GM12891 (cell line): ENCODE measurements around the gene SYNPO.

Experiments
- POLR2A ChIP-seq: IDR thresholded peaks from 2 replicates; pipeline ENCODE4 v1.6.1; 2011; ENCODE audit warnings: low read depth, low read length, control low read depth
- POLR2AphosphoS5 ChIP-seq: IDR thresholded peaks from 2 replicates; pipeline ENCODE4 v1.6.1; 2011; ENCODE audit warnings: low read depth, low read length, control low read depth
- SPI1 ChIP-seq: IDR thresholded peaks from 2 replicates; pipeline ENCODE4 v1.6.1; 2011; ENCODE audit warnings: low read depth, low read length, control low read depth
- TAF1 ChIP-seq: IDR thresholded peaks from 2 replicates; pipeline ENCODE4 v1.6.1; 2011; ENCODE audit warnings: low read depth, low read length, control low read depth

DNA sequence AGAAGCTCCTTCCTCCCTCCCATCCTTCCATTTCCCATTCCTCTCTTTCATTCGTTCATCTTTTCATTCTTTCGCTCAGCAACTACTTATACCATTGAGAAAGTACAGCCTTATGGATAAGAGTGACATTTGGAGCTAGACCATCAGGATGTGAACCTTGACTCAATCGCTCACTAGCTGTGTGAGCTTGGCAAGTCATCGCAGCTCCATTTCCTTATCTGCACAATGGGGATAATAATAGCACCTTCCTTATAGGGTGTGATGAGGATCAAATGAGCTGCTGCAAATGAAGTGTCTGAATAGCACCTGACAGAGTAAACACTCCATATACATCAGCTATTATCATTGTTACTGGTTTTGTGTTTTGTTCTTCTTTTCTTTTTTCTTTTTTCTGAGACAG lies 28.1 kb upstream of the SYNPO start:
- no peak for TF ChIP-seq SPI1
- no peak for TF ChIP-seq POLR2A
- TF ChIP-seq POLR2AphosphoS5 = no peak
- no peak for TF ChIP-seq TAF1
